CD14-positive monocyte (primary cell): ENCODE data around the gene MICU2. TPM values are rescaled to one million over a fixed set of nuclear protein-coding genes. Genes with fewer than 3 reads are reported as not detected.

ENCODE experiments used
- DNase-seq, 3 donors: peaks; one replicate each; pipeline ENCODE4 v3.0.0-alpha.2; 2011 to 2022
- H2AFZ ChIP-seq: 2 replicates; pipeline ENCODE4 v1.6.0; 2012; ENCODE audit warnings: mild to moderate bottlenecking, low read depth, low read length, inconsistent platforms; ENCODE audit not compliant: insufficient read depth, poor library complexity, severe bottlenecking
- H3K27ac ChIP-seq, 2 donors: 1 replicate in 1 of 2; 2 replicates in 1 of 2; pipeline ENCODE4 v1.5.1; 2012 to 2013; ENCODE audit warnings: low read length in 2 of 2, control low read depth in 1 of 2, inconsistent platforms in 1 of 2, low read depth in 1 of 2, mild to moderate bottlenecking in 1 of 2
- H3K27me3 ChIP-seq, 2 donors: one replicate each; pipeline versions ENCODE4 v1.6.0 to v1.6.1; 2011 to 2013; ENCODE audit warnings: low read length in 2 of 2; ENCODE audit not compliant: control insufficient read depth in 2 of 2, insufficient read depth in 2 of 2
- H3K36me3 ChIP-seq, 2 donors: replicated peaks in 1 of 2; 1 replicate in 1 of 2; 2 replicates in 1 of 2; pipeline versions ENCODE4 v1.5.1 to v1.6.1; 2012 to 2013; ENCODE audit warnings: low read length in 2 of 2, control low read depth in 1 of 2, inconsistent platforms in 1 of 2, mild to moderate bottlenecking in 1 of 2; ENCODE audit not compliant: insufficient read depth in 2 of 2, control insufficient read depth in 1 of 2
- H3K4me1 ChIP-seq, 2 donors: 1 replicate in 1 of 2; 2 replicates in 1 of 2; pipeline versions ENCODE4 v1.5.1 to v1.6.1; 2012 to 2013; ENCODE audit warnings: low read length in 2 of 2, control low read depth in 1 of 2, inconsistent platforms in 1 of 2, mild to moderate bottlenecking in 1 of 2, moderate library complexity in 1 of 2; ENCODE audit not compliant: insufficient read depth in 2 of 2, control insufficient read depth in 1 of 2
- H3K4me2 ChIP-seq: replicated peaks from 2 replicates; pipeline ENCODE3; 2012; ENCODE audit warnings: low read length, moderate library complexity, mild to moderate bottlenecking; ENCODE audit not compliant: poor library complexity, severe bottlenecking; ENCODE audit errors: extremely low read depth
- H3K4me3 ChIP-seq, 3 experiments: fragments of 200-600 bp in 1 of 3; sonication (generic) in 1 of 3; replicated peaks in 1 of 3; 1 replicate in 2 of 3; 2 replicates in 1 of 3; pipeline ENCODE4 v1.5.1; 2011 to 2013; ENCODE audit warnings: low read length in 3 of 3, mild to moderate bottlenecking in 3 of 3, control low read depth in 2 of 3, low read depth in 2 of 3, inconsistent platforms in 1 of 3, moderate library complexity in 1 of 3
- H3K79me2 ChIP-seq: 2 replicates; pipeline ENCODE4 v1.6.0; 2012; ENCODE audit warnings: mild to moderate bottlenecking, control low read depth, inconsistent platforms, low read length, moderate library complexity; ENCODE audit not compliant: insufficient read depth
- H3K9ac ChIP-seq: 2 replicates; pipeline ENCODE4 v1.6.0; 2017; ENCODE audit warnings: low read length, mild to moderate bottlenecking; ENCODE audit not compliant: insufficient read depth, poor library complexity, severe bottlenecking
- H3K9me3 ChIP-seq, 2 donors: replicated peaks in 1 of 2; 1 replicate in 1 of 2; 2 replicates in 1 of 2; pipeline versions ENCODE4 v1.5.1 to v1.6.1; 2012 to 2013; ENCODE audit warnings: low read length in 2 of 2, control low read depth in 1 of 2; ENCODE audit not compliant: control insufficient read depth in 1 of 2, insufficient read depth in 1 of 2
- H4K20me1 ChIP-seq: 2 replicates; pipeline ENCODE4 v1.6.0; 2012; ENCODE audit warnings: mild to moderate bottlenecking, low read length, control low read depth, moderate library complexity; ENCODE audit not compliant: insufficient read depth
- H3K27ac Mint-ChIP-seq, 7 donors: one replicate each; pipeline ENCODE4 v1.8.0; 2020; ENCODE audit warnings: mild to moderate bottlenecking in 7 of 7, mixed read lengths in 7 of 7, moderate library complexity in 6 of 7, inconsistent platforms in 2 of 7
- H3K27me3 Mint-ChIP-seq, 3 donors: one replicate each; pipeline ENCODE4 v1.8.0; 2021 to 2022; ENCODE audit warnings: low read depth in 3 of 3, mild to moderate bottlenecking in 3 of 3, mixed read lengths in 3 of 3, moderate library complexity in 3 of 3, inconsistent platforms in 1 of 3
- H3K36me3 Mint-ChIP-seq, 2 donors: one replicate each; pipeline ENCODE4 v1.8.0; 2020; ENCODE audit warnings: mixed read lengths in 2 of 2, inconsistent platforms in 1 of 2, mild to moderate bottlenecking in 1 of 2
- H3K4me1 Mint-ChIP-seq: one replicate; pipeline ENCODE4 v1.8.0; 2020; ENCODE audit warnings: mild to moderate bottlenecking, mixed read lengths
- H3K4me3 Mint-ChIP-seq, 2 donors: one replicate each; pipeline ENCODE4 v1.8.0; 2020; ENCODE audit warnings: mild to moderate bottlenecking in 2 of 2, mixed read lengths in 2 of 2, moderate library complexity in 1 of 2
- H3K9me3 Mint-ChIP-seq, 7 donors: one replicate each; pipeline ENCODE4 v1.8.0; 2020 to 2022; ENCODE audit warnings: mixed read lengths in 7 of 7, mild to moderate bottlenecking in 6 of 7, moderate library complexity in 6 of 7, inconsistent platforms in 2 of 7
- WGBS: methylation state at CpG from one replicate; pipeline ENCODE4 v1.1.5; 2013; ENCODE audit warnings: missing lambda C conversion rate; ENCODE audit not compliant: insufficient coverage; 5-methylcytosine and 5-hydroxymethylcytosine counted together
- intact Hi-C, 2 donors: fragments of 100-400 bp; cut with micrococcal nuclease; formaldehyde crosslinking; loops; one replicate each; pipeline versions ENCODE4 v1.15.0 to v1.15.1; 2023
- polyA plus RNA-seq, 3 donors: library from polyadenylated mRNA; depleted of rRNA in 1 of 3; unstranded in 2 of 3; stranded (reverse) in 1 of 3; fragments of 300-500 nt in 2 of 3; fragments of >200 nt in 1 of 3; fragmentation: Illumina TruSeq in 2 of 3; gene quantifications; 1 replicate in 2 of 3; 2 replicates in 1 of 3; pipeline ENCODE4 v1.2.3, GENCODE V29; 2012 to 2021
- TF ChIP-seq, protein P1 (sequence below): fragments of 200-600 bp; IDR thresholded peaks from one replicate; pipeline ENCODE4 v1.8.0; 2022; ENCODE audit warnings: antibody characterized with exemption, mild to moderate bottlenecking

The MICU2 gene
- polyA plus RNA-seq, 3 donors, result 21.5 to 32.1 (median 26.8) TPM

DNA sequence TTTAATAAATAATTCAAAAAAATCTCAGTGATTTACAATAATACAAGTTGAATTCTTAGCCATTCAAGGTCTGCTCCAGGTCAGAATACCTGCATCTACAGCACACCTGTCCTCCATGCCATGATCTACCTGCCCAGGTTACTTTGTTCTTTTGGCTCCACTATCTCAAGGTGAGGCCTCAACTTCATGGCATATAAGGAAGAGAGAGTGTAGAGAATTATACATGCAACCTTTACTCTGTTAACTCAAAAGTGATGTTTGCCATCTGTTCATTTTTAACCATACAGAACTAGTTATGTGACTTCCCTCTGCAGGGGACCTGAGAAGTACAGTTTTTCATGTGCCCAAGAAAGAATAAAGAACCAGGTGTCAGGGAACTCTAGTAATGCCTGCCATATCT, 28.2 kb upstream of the MICU2 start:
- Histone ChIP-seq H3K4me1 (no peaks in the 10 kb centered on the region), H3K4me2 (no peak overlapping the region), H3K4me3 (no peak overlapping the region), H3K27me3 (peaks cover 0 to 4% of the 10 kb centered on the region in 2 donors), H3K9me3 (no peaks in the 10 kb centered on the region), H4K20me1 (no peaks in the 10 kb centered on the region), H2AFZ (no peak overlapping the region), H3K36me3 (no peaks in the 10 kb centered on the region), H3K79me2 (no peaks in the 10 kb centered on the region), H3K27ac (no peak overlapping the region), H3K9ac (no peak overlapping the region)
- intact Hi-C loops, result no loop called here
- Mint-ChIP-seq H3K36me3 (no peaks in the 10 kb centered on the region), H3K9me3 (peaks cover 0 to 6% (median 3%) of the 10 kb centered on the region in 7 donors), H3K27me3 (peaks cover 5 to 12% (median 6%) of the 10 kb centered on the region in 3 donors), H3K27ac (no peak overlapping the region), H3K4me1 (peaks cover 5% of the 10 kb centered on the region), H3K4me3 (no peak overlapping the region)
- TF ChIP-seq, protein P1, sequence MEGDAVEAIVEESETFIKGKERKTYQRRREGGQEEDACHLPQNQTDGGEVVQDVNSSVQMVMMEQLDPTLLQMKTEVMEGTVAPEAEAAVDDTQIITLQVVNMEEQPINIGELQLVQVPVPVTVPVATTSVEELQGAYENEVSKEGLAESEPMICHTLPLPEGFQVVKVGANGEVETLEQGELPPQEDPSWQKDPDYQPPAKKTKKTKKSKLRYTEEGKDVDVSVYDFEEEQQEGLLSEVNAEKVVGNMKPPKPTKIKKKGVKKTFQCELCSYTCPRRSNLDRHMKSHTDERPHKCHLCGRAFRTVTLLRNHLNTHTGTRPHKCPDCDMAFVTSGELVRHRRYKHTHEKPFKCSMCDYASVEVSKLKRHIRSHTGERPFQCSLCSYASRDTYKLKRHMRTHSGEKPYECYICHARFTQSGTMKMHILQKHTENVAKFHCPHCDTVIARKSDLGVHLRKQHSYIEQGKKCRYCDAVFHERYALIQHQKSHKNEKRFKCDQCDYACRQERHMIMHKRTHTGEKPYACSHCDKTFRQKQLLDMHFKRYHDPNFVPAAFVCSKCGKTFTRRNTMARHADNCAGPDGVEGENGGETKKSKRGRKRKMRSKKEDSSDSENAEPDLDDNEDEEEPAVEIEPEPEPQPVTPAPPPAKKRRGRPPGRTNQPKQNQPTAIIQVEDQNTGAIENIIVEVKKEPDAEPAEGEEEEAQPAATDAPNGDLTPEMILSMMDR, result no peak
- DNase-seq, result no peak

- H4K20me1 ChIP-seq, result no peaks in the 10 kb centered on the region
- WGBS, result 58% methylated on average over 4 of the region's 8 CpGs
- no peak overlapping the region for H3K4me3 ChIP-seq
- no peaks in the 10 kb centered on the region for H3K79me2 ChIP-seq
- intact Hi-C loops, result no loop called here
- no peaks in the 10 kb centered on the region for H3K36me3 Mint-ChIP-seq
- no peaks in the 10 kb centered on the region for H3K27me3 ChIP-seq
- no peaks in the 10 kb centered on the region for H3K36me3 ChIP-seq
- H3K9me3 Mint-ChIP-seq, result peaks cover 0 to 5% (median 0%) of the 10 kb centered on the region in 7 donors
- no peak overlapping the region for H3K4me3 Mint-ChIP-seq
- H3K4me1 Mint-ChIP-seq, result no peaks in the 10 kb centered on the region
- H3K4me1 ChIP-seq, result no peaks in the 10 kb centered on the region
- TF ChIP-seq, protein P1, result no peak
- peaks cover 3 to 6% (median 5%) of the 10 kb centered on the region in 3 donors for H3K27me3 Mint-ChIP-seq
- H3K27ac Mint-ChIP-seq, result no peak overlapping the region
- no peaks in the 10 kb centered on the region for H3K9me3 ChIP-seq
- no peak overlapping the region for H3K27ac ChIP-seq
- no peak overlapping the region for H3K4me2 ChIP-seq
- H2AFZ ChIP-seq, result no peak overlapping the region
- H3K9ac ChIP-seq, result no peak overlapping the region
- no peak for DNase-seq
These were observed 21.4 kb upstream of the MICU2 start for GRCh38 chr13:21625366-21625765.
